ENCODE data around the gene SH3D21. TPM values are rescaled to one million over a fixed set of nuclear protein-coding genes. Genes with fewer than 3 reads are reported as not detected.

Gene SH3D21
- total RNA-seq, 4 donors from 2014 or later: 0.63 to 3.1 (median 1.4) TPM

GRCh38 chr1:36306902-36307456, 811 bp downstream of the SH3D21 start:
- peak; percentile 93 for ATAC-seq (ENCODE audit: low FRiP score)
- TF ChIP-seq CTCF (IDR thresholded peaks at IDR 0.05): no peak

GRCh38 chr1:36307601-36308330, 1.6 kb downstream of the SH3D21 start:
- ATAC-seq (ENCODE audit: low FRiP score): no peak
- DNase-seq (ENCODE audit: low spot score): no peak
- TF ChIP-seq CTCF (IDR thresholded peaks at IDR 0.05): no peak

More at GRCh38 chr1:36306902-36307456, 811 bp downstream of the SH3D21 start:
- peak; percentile 70 for DNase-seq (ENCODE audit: low spot score)

- no peak for DNase-seq (ENCODE audit: low spot score)
- no peak for ATAC-seq (ENCODE audit: low FRiP score)
- no peak for TF ChIP-seq CTCF (IDR thresholded peaks at IDR 0.05)
These were observed 3.2 kb downstream of the SH3D21 start for GRCh38 chr1:36309397-36309796.

- DNase-seq (ENCODE audit: low spot score): no peak
- no peak for ATAC-seq (ENCODE audit: low FRiP score)
- no peak for TF ChIP-seq CTCF (IDR thresholded peaks at IDR 0.05)
These were observed 14.2 kb downstream of the SH3D21 start for GRCh38 chr1:36320291-36320761.

- no peak for DNase-seq (ENCODE audit: low spot score)
- no peak for ATAC-seq (ENCODE audit: low FRiP score)
- TF ChIP-seq CTCF (IDR thresholded peaks at IDR 0.05): no peak
These were observed 14.6 kb downstream of the SH3D21 start for GRCh38 chr1:36320767-36321118.

GRCh38 chr1:36321119-36321951, 15.2 kb downstream of the SH3D21 start:
- no peak for DNase-seq (ENCODE audit: low spot score)
- TF ChIP-seq CTCF (IDR thresholded peaks at IDR 0.05): no peak
- ATAC-seq (ENCODE audit: low FRiP score): peak; percentile 21

All from omental fat pad (tissue), 4 donors.